Panc1 (cell line): ENCODE data around the gene SLC9A9. TPM values are rescaled to one million over a fixed set of nuclear protein-coding genes. Genes with fewer than 3 reads are reported as not detected.

Experiments
- ATAC-seq: fragments of 200-7000 bp; cut with Tn5 transposase; 2 replicates; pipeline ENCODE4 v1.9.1; 2020; ENCODE audit warnings: mild to moderate bottlenecking, moderate library complexity
- BruUV-seq: library from RNA; stranded (reverse); fragments of 400-500 nt; replicated peaks from 2 replicates; lab custom pipeline; 2021; lab: Mats Ljungman, UMichigan
- CTCF ChIA-PET: fragments of 300-600 bp; sonication (Branson Sonifier 250); formaldehyde crosslinking; loops from one replicate; lab custom pipeline; 2022; ENCODE audit warnings: antibody characterized with exemption; lab: Charles Lee
- POLR2A ChIA-PET: fragments of 300-600 bp; sonication (Branson Sonifier 250); formaldehyde crosslinking; loops from one replicate; lab custom pipeline; 2022; ENCODE audit warnings: antibody characterized with exemption; lab: Charles Lee
- DNase-seq: peaks from one replicate; pipeline ENCODE4 v3.0.0-alpha.2; 2010; ENCODE audit warnings: low read depth, low spot score
- H3K27ac ChIP-seq: 2 replicates; pipeline ENCODE4 v1.5.1; 2011; ENCODE audit warnings: mild to moderate bottlenecking, low read length, inconsistent platforms
- H3K27me3 ChIP-seq: fragments of 200-500 bp; sonication (Bioruptor generic); 2 replicates; pipeline ENCODE4 v1.6.0; 2014; ENCODE audit warnings: low read length, inconsistent platforms; ENCODE audit not compliant: control insufficient read depth, insufficient read depth
- H3K36me3 ChIP-seq: fragments of 200-500 bp; sonication (Bioruptor generic); 2 replicates; pipeline ENCODE4 v1.5.1; 2014; ENCODE audit warnings: inconsistent platforms, mild to moderate bottlenecking, low read length, moderate library complexity; ENCODE audit not compliant: control insufficient read depth, insufficient read depth
- H3K4me1 ChIP-seq: 2 replicates; pipeline ENCODE4 v1.5.1; 2011; ENCODE audit warnings: inconsistent platforms, mild to moderate bottlenecking, low read length, moderate library complexity; ENCODE audit not compliant: control insufficient read depth, insufficient read depth
- H3K4me3 ChIP-seq, 2 experiments: 2 replicates each; pipeline ENCODE4 v1.5.1; 2011 to 2012; ENCODE audit warnings: low read depth in 2 of 2, low read length in 2 of 2, mild to moderate bottlenecking in 2 of 2, inconsistent platforms in 1 of 2, moderate library complexity in 1 of 2
- H3K9me3 ChIP-seq: fragments of 200-500 bp; sonication (Bioruptor generic); 2 replicates; pipeline ENCODE4 v1.5.1; 2014; ENCODE audit warnings: low read depth, mild to moderate bottlenecking, inconsistent platforms, low read length, moderate library complexity; ENCODE audit not compliant: control insufficient read depth, insufficient read depth
- CTCF ChIP-seq: fragments of 450-650 bp; IDR thresholded peaks from 2 replicates; pipeline ENCODE4 v1.5.1; 2017; ENCODE audit warnings: mild to moderate bottlenecking
- POLR2AphosphoS5 ChIP-seq: IDR thresholded peaks from 2 replicates; pipeline ENCODE4 v1.6.1; 2012; ENCODE audit warnings: mild to moderate bottlenecking, low read depth, low read length, moderate library complexity
- REST ChIP-seq, 2 experiments: IDR thresholded peaks; 2 replicates each; pipeline ENCODE4 v1.6.1; 2011 to 2012; ENCODE audit warnings: low read depth in 2 of 2, control low read depth in 1 of 2, low read length in 1 of 2, mild to moderate bottlenecking in 1 of 2, moderate library complexity in 1 of 2; ENCODE audit not compliant: insufficient read depth in 1 of 2
- SIN3A ChIP-seq: IDR thresholded peaks from 2 replicates; pipeline ENCODE4 v1.6.1; 2012; ENCODE audit warnings: low read depth, mild to moderate bottlenecking, low read length, moderate library complexity, borderline replicate concordance; ENCODE audit not compliant: insufficient read depth
- TCF7L2 ChIP-seq: IDR thresholded peaks from 2 replicates; pipeline ENCODE4 v1.6.1; 2011; ENCODE audit warnings: mild to moderate bottlenecking, low read depth, low read length, inconsistent platforms
- in situ Hi-C: cut with HindIII; loops from 2 replicates; pipeline ENCODE4 v1.10.0; 2016; ENCODE audit warnings: low sequenced_read_pairs, low pct_unique_long_range_greater_than_20kb
- intact Hi-C: fragments of 100-400 bp; cut with micrococcal nuclease; formaldehyde crosslinking; loops from one replicate; pipeline ENCODE4 v1.10.0; 2022; ENCODE audit not compliant: unreplicated experiment
- total RNA-seq: library from RNA; stranded (reverse); gene quantifications from one replicate; pipeline ENCODE4 v1.2.1, GENCODE V29; 2021; ENCODE audit not compliant: unreplicated experiment

The SLC9A9 gene
- total RNA-seq, 1 experiment from 2014 or later = not detected

GRCh38 chr3:143856252-143856970 is 8.1 kb upstream of the SLC9A9 start:
- in situ Hi-C loops (no loop called here), intact Hi-C loops (no loop called here)
- no peaks in the 10 kb centered on the region for H3K9me3 ChIP-seq
- H3K4me3 ChIP-seq = no peak overlapping the region
- H3K4me1 ChIP-seq = no peaks in the 10 kb centered on the region
- no peak overlapping the region for H3K27ac ChIP-seq
- CTCF ChIA-PET = no interaction called here
- no peaks in the 10 kb centered on the region for H3K36me3 ChIP-seq
- DNase-seq (no peak), ATAC-seq (no peak)
- BruUV-seq = no TSS peak
- TF ChIP-seq TCF7L2 = no peak
- no peak for TF ChIP-seq REST (IDR thresholded peaks at IDR 0.05; ENCODE audit: insufficient read depth in 1 of 2, low read depth in 2 of 2, low read length in 1 of 2)
- TF ChIP-seq SIN3A = no peak
- no peak for TF ChIP-seq CTCF
- TF ChIP-seq POLR2AphosphoS5 = no peak
- POLR2A ChIA-PET = no interaction called here
- H3K27me3 ChIP-seq = no peaks in the 10 kb centered on the region

- Histone ChIP-seq H3K4me1 (no peaks in the 10 kb centered on the region), H3K27ac (no peak overlapping the region), H3K27me3 (no peaks in the 10 kb centered on the region), H3K4me3 (no peak overlapping the region), H3K36me3 (no peaks in the 10 kb centered on the region), H3K9me3 (no peaks in the 10 kb centered on the region)
- no peak for TF ChIP-seq REST (IDR thresholded peaks at IDR 0.05; ENCODE audit: insufficient read depth in 1 of 2, low read depth in 2 of 2, low read length in 1 of 2)
- no peak for TF ChIP-seq POLR2AphosphoS5
- no peak for TF ChIP-seq CTCF
- TF ChIP-seq TCF7L2 = no peak
- TF ChIP-seq SIN3A = no peak
- CTCF ChIA-PET = no interaction called here
- POLR2A ChIA-PET = no interaction called here
- intact Hi-C loops = no loop called here
- ATAC-seq (no peak), DNase-seq (no peak)
- in situ Hi-C loops = no loop called here
- no TSS peak for BruUV-seq
These were observed 6.9 kb upstream of the SLC9A9 start for GRCh38 chr3:143855183-143855582.
